Osteocyte (in vitro differentiated cells): Measurements from ENCODE around the gene EPB41L3. TPM values are rescaled to one million over a fixed set of nuclear protein-coding genes. Genes with fewer than 3 reads are reported as not detected.
"Not testable (repeated sequence)": the region's sequence is repeated elsewhere in the genome, so short reads cannot be mapped to it uniquely, and the experiment has no call there.

ENCODE experiments used
- DNase-seq: peaks from one replicate; pipeline ENCODE4 v3.0.0; 2021; ENCODE audit warnings: mixed read lengths; ENCODE audit not compliant: unreplicated experiment; ENCODE audit errors: extremely low spot score
- H3K27ac Mint-ChIP-seq: one replicate; pipeline ENCODE4 v1.8.0; 2021; ENCODE audit warnings: mild to moderate bottlenecking, mixed read lengths; ENCODE audit not compliant: unreplicated experiment
- H3K27me3 Mint-ChIP-seq: one replicate; pipeline ENCODE4 v1.8.0; 2021; ENCODE audit warnings: mixed read lengths; ENCODE audit not compliant: unreplicated experiment
- H3K36me3 Mint-ChIP-seq: one replicate; pipeline ENCODE4 v1.8.0; 2021; ENCODE audit warnings: mixed read lengths; ENCODE audit not compliant: unreplicated experiment
- H3K4me1 Mint-ChIP-seq: one replicate; pipeline ENCODE4 v1.8.0; 2021; ENCODE audit warnings: mixed read lengths; ENCODE audit not compliant: unreplicated experiment
- H3K4me3 Mint-ChIP-seq: one replicate; pipeline ENCODE4 v1.8.0; 2021; ENCODE audit warnings: mild to moderate bottlenecking, moderate library complexity, mixed read lengths; ENCODE audit not compliant: unreplicated experiment
- H3K9me3 Mint-ChIP-seq: one replicate; pipeline ENCODE4 v1.8.0; 2021; ENCODE audit warnings: mixed read lengths; ENCODE audit not compliant: unreplicated experiment
- CTCF ChIP-seq: fragments of 200-600 bp; sonication (generic); IDR thresholded peaks from 2 replicates; pipeline ENCODE4 v1.5.0; 2021; ENCODE audit warnings: antibody characterized with exemption, mild to moderate bottlenecking, moderate library complexity
- total RNA-seq: library from RNA; stranded (reverse); gene quantifications from 2 replicates; pipeline ENCODE4 v1.2.1, GENCODE V29; 2021

Gene EPB41L3
- total RNA-seq, 1 donor from 2014 or later, result 15.6 TPM

GRCh38 chr18:5582076-5582475, 38.3 kb upstream of the EPB41L3 start:
- no peak overlapping the region for H3K4me3 Mint-ChIP-seq
- H3K4me1 Mint-ChIP-seq, result peaks cover 44% of the 10 kb centered on the region
- peak overlapping the region; percentile 78 for H3K27ac Mint-ChIP-seq
- H3K9me3 Mint-ChIP-seq, result no peaks in the 10 kb centered on the region
- TF ChIP-seq CTCF, result no peak
- no peak for DNase-seq
- H3K36me3 Mint-ChIP-seq, result no peaks in the 10 kb centered on the region
- no peaks in the 10 kb centered on the region for H3K27me3 Mint-ChIP-seq

- Mint-ChIP-seq H3K27me3 (no peaks in the 10 kb centered on the region), H3K9me3 (no peaks in the 10 kb centered on the region), H3K27ac (no peak overlapping the region), H3K4me1 (no peaks in the 10 kb centered on the region), H3K36me3 (no peaks in the 10 kb centered on the region), H3K4me3 (no peak overlapping the region)
- no peak for DNase-seq
- TF ChIP-seq CTCF, result no peak
Observed at GRCh38 chr18:5574843-5575242, 31.0 kb upstream of the EPB41L3 start.

- no peak overlapping the region for H3K27ac Mint-ChIP-seq
- no peaks in the 10 kb centered on the region for H3K4me1 Mint-ChIP-seq
- no peak for DNase-seq
- TF ChIP-seq CTCF, result no peak
- no peak overlapping the region for H3K4me3 Mint-ChIP-seq
- no peaks in the 10 kb centered on the region for H3K9me3 Mint-ChIP-seq
- H3K27me3 Mint-ChIP-seq, result no peaks in the 10 kb centered on the region
- no peaks in the 10 kb centered on the region for H3K36me3 Mint-ChIP-seq
Observed at GRCh38 chr18:5571666-5572065, 27.9 kb upstream of the EPB41L3 start.

GRCh38 chr18:5570613-5571012, 26.8 kb upstream of the EPB41L3 start:
- H3K27me3 Mint-ChIP-seq, H3K4me1 Mint-ChIP-seq, H3K27ac Mint-ChIP-seq, H3K36me3 Mint-ChIP-seq, H3K4me3 Mint-ChIP-seq, H3K9me3 Mint-ChIP-seq, DNase-seq: not testable (repeated sequence)

- TF ChIP-seq CTCF, result no peak
- Mint-ChIP-seq H3K9me3 (no peaks in the 10 kb centered on the region), H3K4me1 (no peaks in the 10 kb centered on the region), H3K36me3 (no peaks in the 10 kb centered on the region), H3K27me3 (peaks cover 1% of the 10 kb centered on the region), H3K27ac (no peak overlapping the region), H3K4me3 (no peak overlapping the region)
- no peak for DNase-seq
Observed at GRCh38 chr18:5568416-5568815, 24.6 kb upstream of the EPB41L3 start.

GRCh38 chr18:5558851-5559250, 15.1 kb upstream of the EPB41L3 start:
- no peaks in the 10 kb centered on the region for H3K9me3 Mint-ChIP-seq
- no peak for TF ChIP-seq CTCF
- H3K4me1 Mint-ChIP-seq, result no peaks in the 10 kb centered on the region
- DNase-seq, result no peak
- H3K27me3 Mint-ChIP-seq, result peaks cover 2% of the 10 kb centered on the region
- H3K27ac Mint-ChIP-seq, result no peak overlapping the region
- no peak overlapping the region for H3K4me3 Mint-ChIP-seq
- H3K36me3 Mint-ChIP-seq, result no peaks in the 10 kb centered on the region
